ENCODE measurements around the gene DNAJB8.

The DNAJB8 gene

DNA sequence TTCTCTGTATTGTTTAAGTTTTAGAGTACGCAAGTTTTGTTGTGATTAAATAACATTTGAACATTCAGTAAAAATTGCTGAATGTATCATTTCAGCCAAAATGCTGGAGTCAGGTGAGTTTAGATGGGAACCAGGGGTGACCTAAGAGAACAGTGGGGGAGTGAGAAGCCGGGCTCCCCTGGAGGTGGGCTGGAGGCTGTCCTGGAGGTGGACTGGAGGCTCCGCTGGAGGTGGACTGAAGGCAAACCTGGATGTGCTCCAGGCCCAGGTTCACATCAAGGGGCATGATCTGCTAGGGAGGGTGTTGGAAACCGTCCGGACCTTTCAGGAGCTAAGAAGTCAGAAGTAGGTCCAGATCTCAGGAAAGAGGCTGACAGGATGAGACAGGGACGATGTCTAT, 23.7 kb downstream of the DNAJB8 start:
- no peak for DNase-seq

GRCh38 chr3:128442070-128442469, 24.6 kb downstream of the DNAJB8 start:
- no peak for DNase-seq

GRCh38 chr3:128439226-128439625, 27.5 kb downstream of the DNAJB8 start:
- DNase-seq = no peak

GRCh38 chr3:128438488-128439072, 28.1 kb downstream of the DNAJB8 start:
- DNase-seq = no peak

DNA sequence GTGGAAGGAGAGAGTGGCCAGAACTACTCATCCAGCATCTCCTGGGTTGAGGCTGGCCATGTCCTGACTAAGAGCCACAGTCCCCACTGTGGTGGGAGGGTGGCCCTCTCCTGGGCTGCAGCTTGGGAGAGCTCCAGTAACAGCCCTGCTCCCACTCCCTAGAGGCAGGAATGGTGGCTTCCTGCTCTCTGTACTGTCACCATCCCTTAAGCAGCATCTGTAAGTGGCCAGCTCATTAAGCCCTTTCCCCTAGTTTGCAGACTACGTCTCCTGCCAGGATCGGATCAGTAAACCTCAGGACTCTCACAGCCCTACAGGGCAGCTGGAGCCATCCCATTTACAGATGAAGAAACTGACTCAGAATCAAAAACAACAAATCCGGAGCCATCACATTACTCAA, 30.5 kb downstream of the DNAJB8 start:
- DNase-seq = no peak

- DNase-seq = no peak
These were observed 31.1 kb downstream of the DNAJB8 start for GRCh38 chr3:128435561-128435960.

- no peak for DNase-seq
These were observed 31.6 kb downstream of the DNAJB8 start for GRCh38 chr3:128435058-128435457.

GRCh38 chr3:128434524-128434923, 32.2 kb downstream of the DNAJB8 start:
- no peak for DNase-seq

DNA sequence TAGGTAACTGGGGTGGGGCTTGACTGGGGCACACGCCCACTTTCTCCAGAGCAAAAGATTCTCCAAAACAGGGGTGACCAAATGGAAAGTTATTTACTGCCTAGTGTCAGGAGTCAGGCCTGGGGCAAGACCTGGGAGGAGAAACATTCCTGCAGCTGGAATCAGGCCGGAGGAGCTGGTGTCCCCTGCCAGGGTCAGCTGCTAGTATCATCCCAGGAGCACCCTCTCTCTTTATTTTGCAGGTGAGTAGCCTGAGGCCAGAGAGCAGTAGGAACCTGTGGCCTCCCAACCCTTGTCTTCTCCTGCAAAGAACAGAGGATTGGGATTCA, 32.9 kb downstream of the DNAJB8 start:
- no peak for DNase-seq

GRCh38 chr3:128432971-128433836, 33.5 kb downstream of the DNAJB8 start:
- DNase-seq = no peak

- no peak for DNase-seq
These were observed 34.3 kb downstream of the DNAJB8 start for GRCh38 chr3:128432301-128432970.

DNA sequence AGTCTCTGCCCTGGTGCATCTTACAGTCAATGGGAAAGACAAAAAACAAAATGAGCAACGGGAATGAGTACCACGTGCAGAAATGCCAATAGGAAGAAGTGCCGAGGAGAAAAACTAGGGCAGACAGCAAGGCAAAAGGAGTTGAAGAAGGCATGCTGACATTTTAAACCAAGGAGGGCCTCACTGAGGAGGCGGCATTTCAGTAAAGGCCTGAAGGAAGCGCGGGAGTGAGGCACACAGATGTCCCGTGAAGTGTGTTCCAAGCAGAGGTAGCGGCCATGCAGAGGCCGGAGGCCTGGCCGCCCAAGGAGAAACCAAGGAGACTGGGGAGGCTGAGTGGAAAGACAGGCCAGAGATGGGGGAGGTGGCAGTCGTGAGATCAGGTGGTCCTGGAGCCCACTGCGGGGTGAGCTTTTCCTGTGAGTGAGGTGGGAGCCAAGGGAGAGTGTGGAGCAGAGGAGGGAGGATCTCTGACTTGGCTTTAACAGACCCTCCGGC, 34.8 kb downstream of the DNAJB8 start:
- DNase-seq = no peak

- DNase-seq = no peak
These were observed 36.0 kb downstream of the DNAJB8 start for GRCh38 chr3:128430731-128431130.

DNA sequence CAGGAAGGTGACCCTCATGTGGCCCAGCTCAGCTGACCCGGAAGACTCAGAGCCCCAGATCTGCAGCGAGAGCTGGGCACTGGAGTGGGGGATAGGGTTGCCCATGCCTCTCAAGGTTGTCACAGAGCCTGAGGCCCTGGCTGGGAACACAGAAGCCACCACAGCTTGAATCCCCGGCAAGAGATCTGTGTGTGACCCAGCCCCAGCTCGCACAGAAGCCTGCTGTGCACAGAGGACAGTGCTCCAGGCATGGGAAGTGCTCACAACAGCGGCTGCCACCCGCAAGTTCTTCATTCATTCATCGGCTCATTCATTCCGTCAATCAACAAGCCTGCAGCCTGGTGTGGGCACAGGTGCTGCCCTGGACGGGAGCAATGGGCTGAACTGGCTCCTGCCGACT, 36.4 kb downstream of the DNAJB8 start:
- no peak for DNase-seq

DNA sequence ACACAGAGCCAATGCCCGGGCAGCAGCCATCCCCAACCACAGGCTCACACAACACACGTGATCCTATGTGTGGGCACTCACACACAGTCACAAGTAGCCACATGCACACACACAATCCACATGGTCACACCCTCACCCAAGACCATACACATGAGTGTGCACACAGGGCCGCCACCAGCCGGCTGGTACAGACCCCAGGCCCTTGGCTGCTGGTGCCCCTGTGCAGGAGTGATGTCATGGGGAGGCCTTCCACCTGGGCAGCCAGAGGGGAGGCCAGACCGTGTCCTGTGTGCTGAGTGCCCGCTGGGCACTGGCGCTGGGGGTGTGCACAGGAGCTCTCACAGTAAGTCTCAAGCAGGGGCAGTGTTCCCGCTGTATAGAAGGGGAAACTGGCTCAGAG, 36.9 kb downstream of the DNAJB8 start:
- no peak for DNase-seq

GRCh38 chr3:128429275-128429674, 37.4 kb downstream of the DNAJB8 start:
- no peak for DNase-seq

- DNase-seq = no peak
These were observed 38.5 kb downstream of the DNAJB8 start for GRCh38 chr3:128427872-128428822.

GRCh38 chr3:128427175-128427857, 39.4 kb downstream of the DNAJB8 start:
- no peak for DNase-seq

- peak; percentile 14 to 40 for DNase-seq
These were observed 40.4 kb downstream of the DNAJB8 start for GRCh38 chr3:128426128-128426921.

DNA sequence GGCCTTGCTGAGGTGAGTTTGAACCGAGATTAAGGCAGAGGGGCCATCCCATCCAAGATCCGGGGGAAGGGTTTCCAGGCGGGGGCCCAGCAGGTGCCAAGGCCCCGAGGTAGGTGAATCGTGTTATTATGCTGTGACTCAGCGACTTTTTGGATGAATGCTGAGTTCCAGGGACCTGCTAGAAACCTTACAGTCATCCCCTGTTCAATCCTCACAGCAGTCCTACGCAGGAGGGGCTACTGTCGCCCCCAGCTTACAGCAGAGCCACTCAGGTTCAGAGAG, 40.9 kb downstream of the DNAJB8 start:
- no peak for DNase-seq

- no peak for DNase-seq
These were observed 41.4 kb downstream of the DNAJB8 start for GRCh38 chr3:128425142-128425845.

Measured in inflammatory macrophage (primary cell).